Activated naive CD8-positive, alpha-beta T cell (primary cell): ENCODE data around the gene WFS1.

ENCODE experiments used
- H3K27ac Mint-ChIP-seq: one replicate; pipeline ENCODE4 v1.8.0; 2021; ENCODE audit warnings: mixed read lengths
- H3K27me3 Mint-ChIP-seq: one replicate; pipeline ENCODE4 v1.8.0; 2021; ENCODE audit warnings: mixed read lengths
- H3K36me3 Mint-ChIP-seq: one replicate; pipeline ENCODE4 v1.8.0; 2021; ENCODE audit warnings: mixed read lengths
- H3K4me1 Mint-ChIP-seq: one replicate; pipeline ENCODE4 v1.8.0; 2021; ENCODE audit warnings: low read depth, mixed read lengths
- H3K4me3 Mint-ChIP-seq: one replicate; pipeline ENCODE4 v1.8.0; 2021; ENCODE audit warnings: mild to moderate bottlenecking, mixed read lengths
- H3K9me3 Mint-ChIP-seq: one replicate; pipeline ENCODE4 v1.8.0; 2021; ENCODE audit warnings: low read depth, mixed read lengths

WFS1 gene

GRCh38 chr4:6277935-6278800 is 8.5 kb downstream of the WFS1 start:
- Mint-ChIP-seq H3K4me1 (peaks cover 5% of the 10 kb centered on the region), H3K36me3 (no peaks in the 10 kb centered on the region), H3K27me3 (no peaks in the 10 kb centered on the region), H3K9me3 (no peaks in the 10 kb centered on the region), H3K4me3 (no peak overlapping the region), H3K27ac (no peak overlapping the region)

GRCh38 chr4:6278801-6279197 is 9.1 kb downstream of the WFS1 start:
- no peaks in the 10 kb centered on the region for H3K27me3 Mint-ChIP-seq
- H3K9me3 Mint-ChIP-seq, result no peaks in the 10 kb centered on the region
- H3K4me3 Mint-ChIP-seq, result no peak overlapping the region
- H3K4me1 Mint-ChIP-seq, result peaks cover 5% of the 10 kb centered on the region
- no peak overlapping the region for H3K27ac Mint-ChIP-seq
- H3K36me3 Mint-ChIP-seq, result no peaks in the 10 kb centered on the region

- peaks cover 5% of the 10 kb centered on the region for H3K4me1 Mint-ChIP-seq
- no peaks in the 10 kb centered on the region for H3K36me3 Mint-ChIP-seq
- H3K4me3 Mint-ChIP-seq, result no peak overlapping the region
- no peaks in the 10 kb centered on the region for H3K9me3 Mint-ChIP-seq
- no peaks in the 10 kb centered on the region for H3K27me3 Mint-ChIP-seq
- no peak overlapping the region for H3K27ac Mint-ChIP-seq
These were observed 10.1 kb downstream of the WFS1 start for GRCh38 chr4:6279582-6280289.

GRCh38 chr4:6280365-6280996 is 10.8 kb downstream of the WFS1 start:
- Mint-ChIP-seq H3K4me3 (no peak overlapping the region), H3K36me3 (no peaks in the 10 kb centered on the region), H3K9me3 (no peaks in the 10 kb centered on the region), H3K27ac (no peak overlapping the region), H3K4me1 (peaks cover 5% of the 10 kb centered on the region), H3K27me3 (no peaks in the 10 kb centered on the region)

GRCh38 chr4:6281436-6282313 is 12.0 kb downstream of the WFS1 start:
- H3K27ac Mint-ChIP-seq, result no peak overlapping the region
- peaks cover 5% of the 10 kb centered on the region for H3K4me1 Mint-ChIP-seq
- H3K4me3 Mint-ChIP-seq, result no peak overlapping the region
- H3K36me3 Mint-ChIP-seq, result no peaks in the 10 kb centered on the region
- no peaks in the 10 kb centered on the region for H3K9me3 Mint-ChIP-seq
- no peaks in the 10 kb centered on the region for H3K27me3 Mint-ChIP-seq

- Mint-ChIP-seq H3K9me3 (no peaks in the 10 kb centered on the region), H3K4me3 (no peak overlapping the region), H3K27ac (no peak overlapping the region), H3K4me1 (peaks cover 5% of the 10 kb centered on the region), H3K36me3 (no peaks in the 10 kb centered on the region), H3K27me3 (no peaks in the 10 kb centered on the region)
These were observed 12.7 kb downstream of the WFS1 start for GRCh38 chr4:6282314-6282771.

GRCh38 chr4:6283282-6283681 is 13.6 kb downstream of the WFS1 start:
- Mint-ChIP-seq H3K4me3 (no peak overlapping the region), H3K36me3 (no peaks in the 10 kb centered on the region)

GRCh38 chr4:6287017-6287788 is 17.6 kb downstream of the WFS1 start:
- H3K4me3 Mint-ChIP-seq, result no peak overlapping the region
- H3K27ac Mint-ChIP-seq, result no peak overlapping the region
- no peaks in the 10 kb centered on the region for H3K4me1 Mint-ChIP-seq
- H3K36me3 Mint-ChIP-seq, result peaks cover 3% of the 10 kb centered on the region
- H3K27me3 Mint-ChIP-seq, result no peaks in the 10 kb centered on the region
- no peaks in the 10 kb centered on the region for H3K9me3 Mint-ChIP-seq

More at GRCh38 chr4:6283282-6283681, 13.6 kb downstream of the WFS1 start:
- no peaks in the 10 kb centered on the region for H3K27me3 Mint-ChIP-seq
- H3K4me1 Mint-ChIP-seq, result peaks cover 5% of the 10 kb centered on the region
- no peak overlapping the region for H3K27ac Mint-ChIP-seq
- H3K9me3 Mint-ChIP-seq, result no peaks in the 10 kb centered on the region

GRCh38 chr4:6288342-6288741 is 18.7 kb downstream of the WFS1 start:
- H3K9me3 Mint-ChIP-seq, result no peaks in the 10 kb centered on the region
- no peak overlapping the region for H3K4me3 Mint-ChIP-seq
- H3K27me3 Mint-ChIP-seq, result no peaks in the 10 kb centered on the region
- H3K4me1 Mint-ChIP-seq, result no peaks in the 10 kb centered on the region
- no peak overlapping the region for H3K27ac Mint-ChIP-seq
- H3K36me3 Mint-ChIP-seq, result peaks cover 3% of the 10 kb centered on the region

- Mint-ChIP-seq H3K9me3 (no peaks in the 10 kb centered on the region), H3K27me3 (no peaks in the 10 kb centered on the region), H3K4me1 (no peaks in the 10 kb centered on the region), H3K36me3 (peaks cover 3% of the 10 kb centered on the region), H3K27ac (no peak overlapping the region), H3K4me3 (no peak overlapping the region)
These were observed 19.2 kb downstream of the WFS1 start for GRCh38 chr4:6288871-6289270.

- no peaks in the 10 kb centered on the region for H3K4me1 Mint-ChIP-seq
- H3K27me3 Mint-ChIP-seq, result no peaks in the 10 kb centered on the region
- H3K36me3 Mint-ChIP-seq, result peaks cover 3% of the 10 kb centered on the region
- H3K27ac Mint-ChIP-seq, result no peak overlapping the region
- no peak overlapping the region for H3K4me3 Mint-ChIP-seq
- H3K9me3 Mint-ChIP-seq, result no peaks in the 10 kb centered on the region
These were observed 20.6 kb downstream of the WFS1 start for GRCh38 chr4:6290256-6290655.

GRCh38 chr4:6290769-6291547 is 21.3 kb downstream of the WFS1 start:
- no peaks in the 10 kb centered on the region for H3K27me3 Mint-ChIP-seq
- no peaks in the 10 kb centered on the region for H3K9me3 Mint-ChIP-seq

GRCh38 chr4:6291784-6292297 is 22.2 kb downstream of the WFS1 start:
- H3K27me3 Mint-ChIP-seq, result no peaks in the 10 kb centered on the region
- no peak overlapping the region for H3K4me3 Mint-ChIP-seq
- H3K27ac Mint-ChIP-seq, result no peak overlapping the region
- no peaks in the 10 kb centered on the region for H3K4me1 Mint-ChIP-seq
- peaks cover 3% of the 10 kb centered on the region for H3K36me3 Mint-ChIP-seq
- no peaks in the 10 kb centered on the region for H3K9me3 Mint-ChIP-seq

More at GRCh38 chr4:6290769-6291547, 21.3 kb downstream of the WFS1 start:
- H3K4me3 Mint-ChIP-seq, result no peak overlapping the region
- H3K27ac Mint-ChIP-seq, result no peak overlapping the region
- H3K36me3 Mint-ChIP-seq, result peaks cover 3% of the 10 kb centered on the region
- no peaks in the 10 kb centered on the region for H3K4me1 Mint-ChIP-seq
